Gastrocnemius medialis (tissue), 4 donors: ENCODE data around the gene KLK15.

ENCODE experiments used
- CTCF ChIP-seq, 5 experiments: fragments of 450-650 bp in 3 of 5; fragments of 200-600 bp in 2 of 5; sonication (generic) in 2 of 5; IDR thresholded peaks in 4 of 5; conservative IDR thresholded peaks in 1 of 5; 1 replicate in 4 of 5; 2 replicates in 1 of 5; pipeline ENCODE4 v1.5.1; 2016 to 2019; ENCODE audit warnings: antibody characterized with exemption in 5 of 5, mild to moderate bottlenecking in 3 of 5, moderate library complexity in 3 of 5
- POLR2A ChIP-seq, 2 donors: fragments of 450-650 bp; IDR thresholded peaks; one replicate each; pipeline ENCODE4 v1.6.1; 2017; ENCODE audit warnings: antibody characterized with exemption in 2 of 2, mild to moderate bottlenecking in 2 of 2, moderate library complexity in 2 of 2

- no peak for TF ChIP-seq CTCF (IDR thresholded peaks at IDR 0.05 in 4 of 5, conservative IDR thresholded peaks at IDR 0.05 in 1 of 5)
- TF ChIP-seq POLR2A (IDR thresholded peaks at IDR 0.05): no peak
Observed at GRCh38 chr19:50874211-50874610, 40.8 kb upstream of the KLK15 start.
